ENCODE data around the gene NXT1. TPM values are rescaled to one million over a fixed set of nuclear protein-coding genes. Genes with fewer than 3 reads are reported as not detected.

Gene NXT1
- total and polyA plus RNA-seq, 2 donors (not counting 1 experiment from before 2014, with no cell fraction given) = 21.4 to 147 TPM

DNA sequence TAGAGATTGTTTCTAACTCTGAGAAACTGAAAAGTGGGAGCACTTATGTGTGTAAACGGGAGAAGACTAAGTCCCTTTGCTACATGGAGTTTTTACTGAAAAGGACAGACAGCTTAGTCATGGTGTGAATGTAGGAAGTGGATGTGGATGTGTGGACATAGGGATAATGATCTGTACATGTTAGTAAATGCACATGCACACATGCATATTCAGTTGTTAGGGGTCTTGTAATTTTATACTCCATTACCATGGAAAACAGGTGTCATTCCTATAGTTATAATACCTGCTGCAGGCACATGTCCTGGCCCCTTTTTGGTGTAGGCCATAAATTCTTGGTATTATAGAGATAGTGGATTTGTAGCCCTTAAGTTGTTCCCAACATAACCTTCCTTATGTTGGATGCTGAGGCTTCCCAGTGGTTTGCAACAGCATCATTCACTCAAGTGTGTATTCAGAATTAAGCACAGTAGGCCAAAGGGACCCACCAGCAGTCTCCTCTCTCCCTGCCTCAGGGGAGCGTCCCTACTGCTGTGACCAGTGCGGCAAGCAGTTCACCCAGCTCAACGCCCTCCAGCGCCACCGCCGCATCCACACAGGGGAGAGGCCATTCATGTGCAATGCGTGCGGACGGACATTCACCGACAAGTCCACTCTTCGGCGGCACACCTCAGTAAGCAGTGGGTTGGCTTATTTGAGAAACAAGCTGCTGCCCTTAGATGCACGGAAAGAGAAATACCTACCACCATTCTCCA is 18.7 kb downstream of the NXT1 start:
- H3K9me3 Mint-ChIP-seq (ENCODE audit: insufficient read depth) = no peaks in the 10 kb centered on the region

DNA sequence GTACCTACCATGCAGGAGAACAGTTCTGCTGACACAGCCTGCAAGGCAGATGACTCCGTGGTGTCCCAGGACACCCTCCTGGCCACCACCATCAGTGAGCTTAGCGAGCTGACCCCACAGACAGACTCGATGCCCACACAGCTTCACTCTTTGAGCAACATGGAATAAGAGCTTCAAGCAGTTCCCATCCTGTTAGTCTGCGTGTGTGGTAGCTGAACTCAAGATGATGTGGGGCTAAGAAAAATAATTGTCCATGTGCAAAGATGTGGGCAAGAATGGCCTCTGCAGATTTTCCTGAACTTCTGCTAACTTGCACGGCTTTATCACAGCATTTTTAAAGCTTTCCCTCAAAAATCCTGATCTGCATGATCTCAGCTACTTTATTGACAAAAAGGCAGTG is 19.7 kb downstream of the NXT1 start:
- TF ChIP-seq EZH2 (IDR thresholded peaks at IDR 0.05; ENCODE audit: borderline replicate concordance, insufficient read depth, low read depth, low read length, poor library complexity, severe bottlenecking) = no peak
- TF ChIP-seq, protein P1, sequence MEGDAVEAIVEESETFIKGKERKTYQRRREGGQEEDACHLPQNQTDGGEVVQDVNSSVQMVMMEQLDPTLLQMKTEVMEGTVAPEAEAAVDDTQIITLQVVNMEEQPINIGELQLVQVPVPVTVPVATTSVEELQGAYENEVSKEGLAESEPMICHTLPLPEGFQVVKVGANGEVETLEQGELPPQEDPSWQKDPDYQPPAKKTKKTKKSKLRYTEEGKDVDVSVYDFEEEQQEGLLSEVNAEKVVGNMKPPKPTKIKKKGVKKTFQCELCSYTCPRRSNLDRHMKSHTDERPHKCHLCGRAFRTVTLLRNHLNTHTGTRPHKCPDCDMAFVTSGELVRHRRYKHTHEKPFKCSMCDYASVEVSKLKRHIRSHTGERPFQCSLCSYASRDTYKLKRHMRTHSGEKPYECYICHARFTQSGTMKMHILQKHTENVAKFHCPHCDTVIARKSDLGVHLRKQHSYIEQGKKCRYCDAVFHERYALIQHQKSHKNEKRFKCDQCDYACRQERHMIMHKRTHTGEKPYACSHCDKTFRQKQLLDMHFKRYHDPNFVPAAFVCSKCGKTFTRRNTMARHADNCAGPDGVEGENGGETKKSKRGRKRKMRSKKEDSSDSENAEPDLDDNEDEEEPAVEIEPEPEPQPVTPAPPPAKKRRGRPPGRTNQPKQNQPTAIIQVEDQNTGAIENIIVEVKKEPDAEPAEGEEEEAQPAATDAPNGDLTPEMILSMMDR (IDR thresholded peaks at IDR 0.05) = no peak
- WGBS (ENCODE audit: insufficient coverage) = 90% methylated on average over 2 of the region's 5 CpGs
- H3K79me2 ChIP-seq (ENCODE audit: control insufficient read depth, insufficient read depth, low read length) = peaks cover 16% of the 10 kb centered on the region

More for the DNA sequence above, 18.7 kb downstream of the NXT1 start:
- 100% methylated on average over 7 of the region's 14 CpGs for WGBS (ENCODE audit: insufficient coverage)
- no peak for DNase-seq
- Histone ChIP-seq H3K4me3 (ENCODE audit: control extremely low read depth in 1 of 5, extremely low read depth in 1 of 5, insufficient read depth in 1 of 5, low read depth in 2 of 5, low read length in 4 of 5) (no peak overlapping the region), H3K36me3 (replicated peaks in 1 of 2; ENCODE audit: control extremely low read depth in 1 of 2, control insufficient read depth in 1 of 2, extremely low read depth in 1 of 2, insufficient read depth in 2 of 2, low read length in 1 of 2) (peaks cover 14 to 69% of the 10 kb centered on the region in 2 experiments), H3K27me3 (replicated peaks in 1 of 4; ENCODE audit: control extremely low read depth in 1 of 4, control insufficient read depth in 3 of 4, insufficient read depth in 4 of 4, low read length in 3 of 4) (no peaks in the 10 kb centered on the region), H3K9ac (ENCODE audit: low read length) (no peak overlapping the region), H3K4me1 (ENCODE audit: control insufficient read depth in 2 of 2, insufficient read depth in 2 of 2, low read length in 2 of 2) (peaks cover 13 to 15% of the 10 kb centered on the region in 2 donors), H3K9me3 (ENCODE audit: control extremely low read depth in 1 of 3, control insufficient read depth in 2 of 3, insufficient read depth in 1 of 3, low read length in 2 of 3) (no peaks in the 10 kb centered on the region), H2AFZ (ENCODE audit: insufficient read depth, low read depth, low read length, poor library complexity, severe bottlenecking) (no peak overlapping the region), H3K27ac (ENCODE audit: low read length in 2 of 2) (no peak overlapping the region), H4K20me1 (ENCODE audit: control insufficient read depth, insufficient read depth, low read length, poor library complexity, severe bottlenecking) (peaks cover 14% of the 10 kb centered on the region), H3K4me2 (replicated peaks; ENCODE audit: low read depth, low read length, poor library complexity, severe bottlenecking) (no peak overlapping the region), H3K79me2 (ENCODE audit: control insufficient read depth, insufficient read depth, low read length) (peaks cover 26% of the 10 kb centered on the region)
- peaks cover 33% of the 10 kb centered on the region for H3K4me1 Mint-ChIP-seq
- peak overlapping the region; percentile 46 for H3K27ac Mint-ChIP-seq
- ATAC-seq (ENCODE audit: low read depth) = no peak
- no peak overlapping the region for H3K4me3 Mint-ChIP-seq
- ChIA-PET CTCF (interaction anchor here (1.0 kb wide), 1 partner anchor 53 kb away, joined by 3 read pairs; the partner anchor contains the start of gene NAPB), POLR2A (no interaction called here)
- no peak for TF ChIP-seq EZH2 (IDR thresholded peaks at IDR 0.05; ENCODE audit: borderline replicate concordance, insufficient read depth, low read depth, low read length, poor library complexity, severe bottlenecking)
- TF ChIP-seq, protein P1 (IDR thresholded peaks at IDR 0.05) = no peak
- intact Hi-C loops (cut with micrococcal nuclease) = no loop called here
- H3K27me3 Mint-ChIP-seq = no peaks in the 10 kb centered on the region

More for the DNA sequence above, 19.7 kb downstream of the NXT1 start:
- Histone ChIP-seq H3K4me2 (replicated peaks; ENCODE audit: low read depth, low read length, poor library complexity, severe bottlenecking) (no peak overlapping the region), H3K9ac (ENCODE audit: low read length) (no peak overlapping the region), H3K27ac (ENCODE audit: low read length in 2 of 2) (no peak overlapping the region), H3K9me3 (ENCODE audit: control extremely low read depth in 1 of 3, control insufficient read depth in 2 of 3, insufficient read depth in 1 of 3, low read length in 2 of 3) (no peaks in the 10 kb centered on the region), H3K4me1 (ENCODE audit: control insufficient read depth in 2 of 2, insufficient read depth in 2 of 2, low read length in 2 of 2) (peaks cover 13 to 15% of the 10 kb centered on the region in 2 donors), H3K4me3 (ENCODE audit: control extremely low read depth in 1 of 5, extremely low read depth in 1 of 5, insufficient read depth in 1 of 5, low read depth in 2 of 5, low read length in 4 of 5) (no peak overlapping the region), H3K36me3 (replicated peaks in 1 of 2; ENCODE audit: control extremely low read depth in 1 of 2, control insufficient read depth in 1 of 2, extremely low read depth in 1 of 2, insufficient read depth in 2 of 2, low read length in 1 of 2) (peaks cover 14 to 64% of the 10 kb centered on the region in 2 experiments), H4K20me1 (ENCODE audit: control insufficient read depth, insufficient read depth, low read length, poor library complexity, severe bottlenecking) (peaks cover 14% of the 10 kb centered on the region), H2AFZ (ENCODE audit: insufficient read depth, low read depth, low read length, poor library complexity, severe bottlenecking) (no peak overlapping the region), H3K27me3 (replicated peaks in 1 of 4; ENCODE audit: control extremely low read depth in 1 of 4, control insufficient read depth in 3 of 4, insufficient read depth in 4 of 4, low read length in 3 of 4) (no peaks in the 10 kb centered on the region)
- DNase-seq (no peak), ATAC-seq (ENCODE audit: low read depth) (no peak)
- Mint-ChIP-seq H3K27ac (no peak overlapping the region), H3K9me3 (ENCODE audit: insufficient read depth) (no peaks in the 10 kb centered on the region), H3K4me1 (peaks cover 23% of the 10 kb centered on the region), H3K4me3 (no peak overlapping the region), H3K27me3 (no peaks in the 10 kb centered on the region)
- ChIA-PET CTCF (no interaction called here), POLR2A (no interaction called here)
- intact Hi-C loops (cut with micrococcal nuclease) = no loop called here

All from B cell (primary cell).